Progenitor cell of endocrine pancreas (in vitro differentiated cells): ENCODE data around the gene ERCC4. TPM values are rescaled to one million over a fixed set of nuclear protein-coding genes. Genes with fewer than 3 reads are reported as not detected.
"Not testable (repeated sequence)": the region's sequence is repeated elsewhere in the genome, so short reads cannot be mapped to it uniquely, and the experiment has no call there.

Source experiments
- DNase-seq: peaks from one replicate; pipeline ENCODE4 v3.0.0; 2021; ENCODE audit warnings: low spot score; ENCODE audit not compliant: unreplicated experiment
- H3K27ac Mint-ChIP-seq: 2 replicates; pipeline ENCODE4 v1.8.0; 2021; ENCODE audit warnings: mild to moderate bottlenecking, moderate library complexity, mixed read lengths
- H3K27me3 Mint-ChIP-seq: 2 replicates; pipeline ENCODE4 v1.8.0; 2021; ENCODE audit warnings: mixed read lengths
- H3K36me3 Mint-ChIP-seq: 2 replicates; pipeline ENCODE4 v1.8.0; 2022; ENCODE audit warnings: mixed read lengths; ENCODE audit not compliant: insufficient read depth
- H3K4me1 Mint-ChIP-seq: 2 replicates; pipeline ENCODE4 v1.8.0; 2021; ENCODE audit warnings: low read depth, mixed read lengths
- H3K4me3 Mint-ChIP-seq: 2 replicates; pipeline ENCODE4 v1.8.0; 2021; ENCODE audit warnings: low read depth, mild to moderate bottlenecking, moderate library complexity, mixed read lengths
- H3K9me3 Mint-ChIP-seq: 2 replicates; pipeline ENCODE4 v1.8.0; 2021; ENCODE audit warnings: low read depth, mixed read lengths
- total RNA-seq: library from RNA; stranded (reverse); gene quantifications from 2 replicates; pipeline ENCODE4 v1.2.1, GENCODE V29; 2021
- TF ChIP-seq, protein P1 (sequence below): fragments of 200-600 bp; sonication (generic); IDR thresholded peaks from one replicate; pipeline ENCODE4 v1.5.0; 2021; ENCODE audit warnings: antibody characterized with exemption, mild to moderate bottlenecking; ENCODE audit not compliant: unreplicated experiment

The ERCC4 gene
- total RNA-seq, 1 donor from 2014 or later: 19.3 TPM

DNA sequence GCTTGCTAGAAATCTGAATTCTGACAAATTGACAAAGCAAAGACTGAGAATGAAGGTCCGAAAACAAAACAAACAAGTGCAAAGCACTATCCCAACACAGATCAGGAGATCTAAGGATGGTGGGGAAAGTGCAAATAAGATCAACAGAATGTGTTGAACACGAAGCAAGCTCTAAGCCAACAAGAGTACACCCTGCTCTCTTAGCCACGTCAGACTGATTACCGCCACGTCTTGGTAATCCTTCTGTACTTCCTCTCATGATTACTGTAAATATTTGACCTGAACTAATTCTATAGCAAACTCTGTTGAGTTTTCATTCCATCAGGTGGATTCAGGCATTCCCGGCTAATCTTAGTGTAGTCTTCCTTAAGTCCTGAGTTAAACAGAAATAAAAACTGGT lies 34.3 kb upstream of the ERCC4 start:
- no peak overlapping the region for H3K27ac Mint-ChIP-seq
- no peak for DNase-seq
- TF ChIP-seq, protein P1, sequence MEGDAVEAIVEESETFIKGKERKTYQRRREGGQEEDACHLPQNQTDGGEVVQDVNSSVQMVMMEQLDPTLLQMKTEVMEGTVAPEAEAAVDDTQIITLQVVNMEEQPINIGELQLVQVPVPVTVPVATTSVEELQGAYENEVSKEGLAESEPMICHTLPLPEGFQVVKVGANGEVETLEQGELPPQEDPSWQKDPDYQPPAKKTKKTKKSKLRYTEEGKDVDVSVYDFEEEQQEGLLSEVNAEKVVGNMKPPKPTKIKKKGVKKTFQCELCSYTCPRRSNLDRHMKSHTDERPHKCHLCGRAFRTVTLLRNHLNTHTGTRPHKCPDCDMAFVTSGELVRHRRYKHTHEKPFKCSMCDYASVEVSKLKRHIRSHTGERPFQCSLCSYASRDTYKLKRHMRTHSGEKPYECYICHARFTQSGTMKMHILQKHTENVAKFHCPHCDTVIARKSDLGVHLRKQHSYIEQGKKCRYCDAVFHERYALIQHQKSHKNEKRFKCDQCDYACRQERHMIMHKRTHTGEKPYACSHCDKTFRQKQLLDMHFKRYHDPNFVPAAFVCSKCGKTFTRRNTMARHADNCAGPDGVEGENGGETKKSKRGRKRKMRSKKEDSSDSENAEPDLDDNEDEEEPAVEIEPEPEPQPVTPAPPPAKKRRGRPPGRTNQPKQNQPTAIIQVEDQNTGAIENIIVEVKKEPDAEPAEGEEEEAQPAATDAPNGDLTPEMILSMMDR: no peak
- H3K36me3 Mint-ChIP-seq: no peaks in the 10 kb centered on the region
- H3K9me3 Mint-ChIP-seq: peaks cover 16% of the 10 kb centered on the region
- peaks cover 8% of the 10 kb centered on the region for H3K4me1 Mint-ChIP-seq
- no peaks in the 10 kb centered on the region for H3K27me3 Mint-ChIP-seq
- no peak overlapping the region for H3K4me3 Mint-ChIP-seq

DNA sequence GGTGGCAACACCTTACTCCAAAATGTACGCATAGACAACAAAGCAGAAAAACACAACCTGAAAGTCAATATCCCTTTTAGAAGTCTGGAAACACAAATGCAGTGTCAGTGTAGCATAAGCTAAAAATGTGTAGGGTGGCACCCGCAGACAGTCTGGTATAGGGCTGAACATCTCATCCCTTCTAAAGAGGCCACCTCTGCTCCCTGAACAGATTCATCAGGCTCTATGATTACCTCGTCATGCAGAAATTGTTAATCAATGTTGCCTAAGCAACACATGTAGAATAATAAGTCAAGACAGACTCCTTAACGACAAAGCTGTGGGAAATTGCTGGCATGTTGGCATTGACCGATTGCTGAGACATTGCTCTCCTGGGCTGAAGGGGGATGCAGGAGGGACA lies 33.3 kb upstream of the ERCC4 start:
- TF ChIP-seq, protein P1: no peak
- H3K27me3 Mint-ChIP-seq: no peaks in the 10 kb centered on the region

DNA sequence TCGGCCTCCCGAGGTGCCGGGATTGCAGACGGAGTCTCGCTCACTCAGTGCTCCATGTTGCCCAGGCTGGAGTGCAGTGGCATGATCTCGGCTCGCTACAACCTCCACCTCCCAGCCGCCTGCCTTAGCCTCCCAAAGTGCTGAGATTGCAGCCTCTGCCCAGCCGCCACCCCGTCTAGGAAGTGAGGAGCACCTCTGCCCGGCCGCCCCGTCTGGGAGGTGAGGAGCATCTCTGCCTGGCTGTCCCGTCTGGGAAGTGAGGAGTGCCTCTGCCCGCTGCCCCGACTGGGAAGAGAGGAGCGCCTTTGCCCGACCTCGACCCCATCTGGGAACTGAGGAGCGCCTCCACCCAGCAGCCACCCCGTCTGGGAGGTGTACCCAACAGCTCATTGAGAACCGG lies 30.6 kb upstream of the ERCC4 start:
- not testable (repeated sequence) for DNase-seq, H3K4me3 Mint-ChIP-seq, H3K27me3 Mint-ChIP-seq, H3K36me3 Mint-ChIP-seq, H3K4me1 Mint-ChIP-seq, H3K27ac Mint-ChIP-seq
- peaks cover 16% of the 10 kb centered on the region for H3K9me3 Mint-ChIP-seq

More for the DNA sequence above, 33.3 kb upstream of the ERCC4 start:
- peaks cover 16% of the 10 kb centered on the region for H3K9me3 Mint-ChIP-seq
- no peak for DNase-seq
- H3K4me3 Mint-ChIP-seq: no peak overlapping the region
- no peaks in the 10 kb centered on the region for H3K36me3 Mint-ChIP-seq
- H3K4me1 Mint-ChIP-seq: peaks cover 8% of the 10 kb centered on the region
- no peak overlapping the region for H3K27ac Mint-ChIP-seq

DNA sequence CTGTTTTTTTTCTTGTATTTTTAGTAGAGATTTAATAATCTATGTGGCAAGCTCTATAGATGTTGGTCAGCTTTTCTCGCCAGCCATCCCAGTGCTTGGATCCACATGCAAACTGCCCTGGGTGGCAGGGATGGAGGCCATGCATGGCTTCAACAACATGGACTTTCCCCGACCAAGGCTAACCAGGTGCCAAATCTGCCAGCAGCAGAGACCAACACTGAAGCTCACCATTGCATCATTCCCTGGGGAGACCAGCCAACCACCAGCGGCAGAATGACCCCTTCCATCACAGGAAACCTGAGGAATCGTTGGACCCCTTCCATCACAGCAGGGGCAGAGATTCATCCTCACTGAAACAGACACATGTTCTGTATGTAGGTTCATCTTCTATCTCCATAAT lies 27.7 kb upstream of the ERCC4 start:
- TF ChIP-seq, protein P1: no peak
- Mint-ChIP-seq H3K27ac (no peak overlapping the region), H3K9me3 (peaks cover 9% of the 10 kb centered on the region), H3K4me3 (no peak overlapping the region), H3K4me1 (no peaks in the 10 kb centered on the region), H3K27me3 (no peaks in the 10 kb centered on the region), H3K36me3 (no peaks in the 10 kb centered on the region)
- no peak for DNase-seq

DNA sequence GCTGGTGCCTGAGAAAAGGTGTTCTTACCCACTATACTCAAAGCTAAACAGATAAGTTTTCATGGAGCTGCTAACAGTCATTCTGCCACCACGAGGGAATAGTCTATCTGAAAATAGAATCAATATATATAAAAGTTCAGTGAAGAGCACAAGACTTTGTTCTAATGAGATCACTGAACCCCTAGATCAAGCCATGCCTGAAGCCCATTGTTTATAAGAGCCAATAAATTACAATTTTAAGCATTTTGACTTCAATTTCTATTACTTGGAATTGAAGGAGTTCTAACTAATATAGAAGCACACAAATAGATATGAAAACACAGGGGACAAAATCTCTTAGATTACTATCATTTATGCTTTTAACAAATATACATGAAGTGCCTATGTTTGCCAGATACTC lies 24.4 kb upstream of the ERCC4 start:
- no peaks in the 10 kb centered on the region for H3K36me3 Mint-ChIP-seq
- no peak for DNase-seq
- TF ChIP-seq, protein P1: no peak
- no peak overlapping the region for H3K27ac Mint-ChIP-seq
- no peak overlapping the region for H3K4me3 Mint-ChIP-seq
- H3K27me3 Mint-ChIP-seq: no peaks in the 10 kb centered on the region
- H3K9me3 Mint-ChIP-seq: peaks cover under 1% of the 10 kb centered on the region
- H3K4me1 Mint-ChIP-seq: no peaks in the 10 kb centered on the region

DNA sequence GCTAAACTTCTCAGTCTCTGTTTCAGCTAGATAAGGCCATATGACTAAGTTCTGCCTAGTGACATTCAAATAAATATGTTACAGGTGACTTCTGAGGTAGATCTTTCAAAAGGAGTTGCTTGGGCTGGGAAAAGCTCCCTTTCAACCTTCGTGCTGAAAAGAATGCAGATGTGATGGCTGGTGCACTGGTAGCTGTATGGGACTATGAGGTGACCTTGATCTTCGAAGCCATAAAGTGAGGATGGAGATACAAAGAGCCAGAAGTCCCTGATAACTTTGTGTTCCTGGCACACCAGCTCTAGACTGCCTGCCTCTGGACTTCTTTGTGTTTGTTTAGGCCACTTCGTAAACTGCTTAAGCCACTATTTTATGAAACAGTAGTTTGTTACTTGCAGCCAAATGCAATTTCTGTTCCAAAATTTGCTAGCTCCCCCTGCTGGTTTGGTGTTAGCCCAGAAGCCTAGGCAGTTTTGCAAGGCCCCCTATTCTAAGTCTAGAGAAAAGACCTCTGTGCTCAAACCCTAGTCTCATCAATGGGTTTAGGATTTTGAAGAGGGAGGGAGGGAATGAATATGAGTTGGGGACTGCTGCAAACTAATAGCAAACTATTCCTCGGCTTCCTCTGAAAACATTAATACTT lies 23.3 kb upstream of the ERCC4 start:
- H3K27me3 Mint-ChIP-seq: no peaks in the 10 kb centered on the region
- DNase-seq: no peak
- H3K4me1 Mint-ChIP-seq: no peaks in the 10 kb centered on the region
- TF ChIP-seq, protein P1: no peak
- H3K36me3 Mint-ChIP-seq: no peaks in the 10 kb centered on the region
- no peak overlapping the region for H3K27ac Mint-ChIP-seq
- peaks cover 3% of the 10 kb centered on the region for H3K9me3 Mint-ChIP-seq
- H3K4me3 Mint-ChIP-seq: no peak overlapping the region
